Stimulated activated CD8-positive, alpha-beta memory T cell treated with anti-CD3 and anti-CD28 coated beads, Interleukin-4, amount 100 ng/mL, for 24 hours (primary cell): ENCODE results near the gene ART4.
A peak's percentile ranks its signal among the peaks of the same experiment; 100 is the strongest.

ENCODE experiments used
- DNase-seq: peaks from one replicate; pipeline ENCODE4 v3.0.0-alpha.2; 2020; ENCODE audit warnings: low read depth

ART4 gene, protein sequence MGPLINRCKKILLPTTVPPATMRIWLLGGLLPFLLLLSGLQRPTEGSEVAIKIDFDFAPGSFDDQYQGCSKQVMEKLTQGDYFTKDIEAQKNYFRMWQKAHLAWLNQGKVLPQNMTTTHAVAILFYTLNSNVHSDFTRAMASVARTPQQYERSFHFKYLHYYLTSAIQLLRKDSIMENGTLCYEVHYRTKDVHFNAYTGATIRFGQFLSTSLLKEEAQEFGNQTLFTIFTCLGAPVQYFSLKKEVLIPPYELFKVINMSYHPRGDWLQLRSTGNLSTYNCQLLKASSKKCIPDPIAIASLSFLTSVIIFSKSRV

DNA sequence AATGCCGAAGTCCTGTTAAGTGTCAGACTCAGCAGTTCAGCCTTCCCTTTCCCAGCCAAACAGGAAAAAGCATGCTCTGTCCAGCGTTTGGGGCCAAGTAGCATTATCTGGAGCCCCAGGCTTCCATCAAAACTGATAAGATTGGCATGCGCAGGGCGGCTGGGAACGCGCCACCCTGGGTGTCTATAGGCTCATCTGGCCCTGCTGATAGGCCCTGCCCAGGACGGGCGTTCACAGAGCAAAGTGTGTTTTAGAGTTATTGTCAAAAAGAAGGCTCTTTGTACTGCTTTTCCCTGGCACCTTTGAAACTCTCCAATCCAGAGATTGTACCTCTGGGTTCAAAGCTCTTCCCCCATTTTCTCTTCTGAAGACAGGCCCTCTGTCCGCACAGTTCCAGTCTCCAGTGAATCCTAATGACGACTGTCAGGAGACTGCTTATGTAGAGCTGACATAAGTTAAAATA is at the start of gene ART4:
Gene ART4 (minus strand): TSS at position 102 of the 463 bp plus-strand sequence. CDS start 413 bp downstream, outside the sequence.
- DNase-seq, result no peak

DNA sequence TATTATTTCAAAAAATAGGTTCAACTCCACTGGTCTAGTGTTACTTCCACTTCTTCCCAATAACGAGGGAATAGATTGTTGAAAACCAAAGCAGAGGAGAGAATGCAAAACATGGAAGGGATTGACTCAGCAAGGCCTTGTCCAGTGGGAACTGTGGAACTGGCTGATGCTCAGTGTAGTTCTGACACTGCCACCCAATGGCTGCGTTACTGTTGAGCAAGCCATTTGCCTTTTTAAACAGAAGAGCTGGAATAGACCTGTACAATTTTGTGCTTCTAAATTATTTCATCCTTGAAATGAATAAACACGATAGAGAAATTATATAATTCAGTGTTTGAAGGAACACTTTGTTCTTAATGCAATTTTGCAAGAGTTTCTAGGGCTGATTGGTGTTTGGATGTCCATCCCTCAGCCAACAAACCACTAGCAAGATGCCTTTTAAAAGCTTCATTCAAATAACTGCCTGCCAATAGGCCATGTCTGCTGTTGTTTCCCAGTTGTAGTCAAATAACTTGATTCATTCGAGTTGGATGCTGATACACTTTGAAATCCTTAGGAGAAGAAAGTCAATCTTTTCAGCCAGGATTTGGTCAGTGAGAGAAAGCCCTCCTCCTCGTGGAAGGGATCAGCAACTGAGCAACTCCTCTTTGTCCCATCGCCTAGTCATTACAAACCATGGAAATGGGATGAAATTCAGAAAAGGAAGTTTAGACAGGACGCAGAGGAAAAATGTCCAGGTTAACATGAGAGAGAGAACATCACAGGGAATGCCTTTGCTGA is 49.6 kb upstream of the ART4 start:
- no peak for DNase-seq

DNA sequence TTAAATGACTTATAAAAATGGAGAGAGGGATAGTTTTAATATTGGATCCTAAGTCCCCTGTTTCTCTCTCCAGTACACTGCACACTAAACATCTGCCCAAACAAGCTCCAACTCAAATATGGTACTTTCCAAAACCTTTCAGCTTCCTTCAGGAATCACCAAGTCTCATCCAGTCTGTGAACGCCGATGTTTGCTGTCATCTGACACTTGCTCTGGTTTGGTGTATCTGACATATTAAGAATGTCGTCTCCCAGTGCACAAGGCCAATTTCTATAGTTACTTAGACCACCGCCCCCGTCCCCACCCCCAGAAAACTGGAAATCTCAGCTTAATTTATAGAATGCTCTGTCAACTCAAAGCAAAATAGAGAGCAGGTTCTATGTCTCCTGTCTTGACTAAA is 47.4 kb upstream of the ART4 start:
- DNase-seq, result no peak

DNA sequence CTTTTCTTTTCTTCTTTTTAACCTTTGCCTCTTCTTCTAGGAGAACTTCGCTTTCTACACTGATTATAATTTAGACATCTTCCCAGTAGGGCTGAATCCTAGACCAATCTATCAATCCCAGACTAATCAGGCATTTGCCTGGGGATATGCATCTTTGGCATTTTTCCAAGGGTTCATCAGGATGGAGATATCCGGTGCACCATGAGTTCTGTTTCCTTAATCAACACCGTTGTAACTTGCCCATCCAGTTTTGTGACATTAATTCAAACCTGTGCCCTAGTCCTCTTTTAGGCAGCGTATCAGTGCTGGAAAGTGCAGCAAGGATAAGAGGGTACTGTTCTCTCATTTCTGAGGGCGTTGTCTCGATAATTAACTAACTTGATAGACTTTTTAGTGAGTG is 42.9 kb upstream of the ART4 start:
- DNase-seq, result no peak

DNA sequence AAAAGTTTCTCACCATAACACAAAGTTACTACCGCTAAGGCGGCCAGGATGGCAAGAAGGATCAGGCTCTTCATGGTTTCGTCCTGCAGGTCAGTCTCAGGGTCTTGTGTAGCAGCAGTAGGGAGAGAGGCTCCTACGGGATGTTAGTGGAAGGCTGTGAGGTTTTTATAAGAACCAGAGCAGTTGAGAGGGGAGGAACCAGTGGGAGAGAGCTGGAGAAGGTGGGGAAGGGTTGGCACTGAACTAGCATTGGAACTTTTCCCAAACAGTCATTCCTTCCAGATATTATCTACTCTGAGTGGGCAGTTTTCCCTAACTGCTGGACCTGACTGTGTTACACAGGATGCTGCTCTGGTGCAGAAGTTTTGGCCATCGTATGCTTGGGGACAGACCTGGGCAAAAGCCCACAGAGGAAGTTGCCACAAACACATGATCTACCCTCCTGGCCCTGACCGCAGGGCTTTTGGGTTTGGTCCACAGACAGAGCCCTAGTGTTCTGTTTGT is 42.4 kb upstream of the ART4 start, which contains the start of gene MGP:
Gene MGP (minus strand): TSS at position 137 of the 504 bp plus-strand sequence. CDS start 63 bp downstream, at position 74.
- DNase-seq, result no peak

DNA sequence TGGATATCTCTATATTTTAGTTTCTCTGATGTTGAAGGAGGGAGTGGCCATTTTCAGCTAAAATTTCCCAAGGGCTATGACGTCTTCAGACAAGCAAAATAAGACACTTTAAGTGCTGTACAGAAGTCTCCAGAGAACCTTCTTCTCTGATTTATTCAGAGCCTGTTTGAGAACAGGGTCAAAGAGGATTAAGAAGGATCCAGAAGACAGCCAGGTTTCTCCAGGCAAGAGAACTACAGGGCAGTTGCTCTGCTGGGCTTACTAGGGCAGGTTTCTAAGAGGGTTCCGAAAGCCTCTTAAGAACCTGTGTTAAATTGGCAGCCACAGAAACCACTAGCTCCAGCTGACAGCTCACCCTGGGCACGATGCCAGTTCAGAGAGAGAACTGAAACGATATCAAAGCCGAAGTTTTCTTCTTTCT is 41.1 kb upstream of the ART4 start:
- DNase-seq, result peak; percentile 57

DNA sequence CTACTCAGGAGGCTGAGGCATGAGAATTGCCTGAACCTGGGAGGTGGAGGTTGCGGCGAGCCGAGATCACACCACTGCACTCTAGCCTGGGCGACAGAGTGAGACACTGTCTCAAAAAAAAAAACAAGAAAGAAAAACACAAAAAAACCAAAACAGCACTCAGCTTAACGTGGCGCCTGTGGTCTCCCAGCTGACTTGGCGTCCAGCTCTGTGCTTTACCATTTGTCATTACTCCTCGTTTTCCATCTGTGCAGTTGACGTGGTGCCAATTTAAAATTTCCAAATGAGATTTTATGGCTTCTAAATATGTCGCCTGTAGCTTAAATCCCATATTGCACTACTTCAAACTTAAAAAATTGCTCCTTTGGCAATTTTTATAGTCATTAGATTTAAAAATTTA is 40.4 kb upstream of the ART4 start:
- DNase-seq, result no peak

DNA sequence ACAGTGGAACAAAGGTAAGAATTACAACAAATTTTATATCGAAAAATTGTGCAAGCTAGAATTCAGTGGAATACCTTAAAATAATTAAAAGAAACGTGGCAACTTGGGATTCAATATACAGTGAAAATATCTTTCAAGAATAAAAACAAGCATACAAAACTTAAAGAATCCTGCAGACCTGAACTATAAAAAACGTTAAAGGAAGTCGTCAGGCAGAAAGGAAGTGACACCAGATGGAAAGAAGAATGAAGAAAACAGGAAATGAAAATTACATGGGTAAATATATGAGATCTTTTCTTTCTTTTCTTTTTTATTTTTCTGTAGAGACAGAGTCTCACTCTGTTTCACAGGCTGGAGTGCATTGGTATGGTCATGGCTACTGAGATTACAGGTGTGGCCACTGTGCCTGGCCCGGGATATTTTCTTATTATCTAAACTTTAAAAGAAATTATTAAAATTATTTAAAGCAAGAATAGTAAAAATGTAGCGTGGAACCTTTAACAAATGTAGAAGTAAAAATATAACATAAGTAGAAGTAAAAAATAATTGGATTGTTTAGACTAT is 37.6 kb upstream of the ART4 start:
- DNase-seq, result no peak

DNA sequence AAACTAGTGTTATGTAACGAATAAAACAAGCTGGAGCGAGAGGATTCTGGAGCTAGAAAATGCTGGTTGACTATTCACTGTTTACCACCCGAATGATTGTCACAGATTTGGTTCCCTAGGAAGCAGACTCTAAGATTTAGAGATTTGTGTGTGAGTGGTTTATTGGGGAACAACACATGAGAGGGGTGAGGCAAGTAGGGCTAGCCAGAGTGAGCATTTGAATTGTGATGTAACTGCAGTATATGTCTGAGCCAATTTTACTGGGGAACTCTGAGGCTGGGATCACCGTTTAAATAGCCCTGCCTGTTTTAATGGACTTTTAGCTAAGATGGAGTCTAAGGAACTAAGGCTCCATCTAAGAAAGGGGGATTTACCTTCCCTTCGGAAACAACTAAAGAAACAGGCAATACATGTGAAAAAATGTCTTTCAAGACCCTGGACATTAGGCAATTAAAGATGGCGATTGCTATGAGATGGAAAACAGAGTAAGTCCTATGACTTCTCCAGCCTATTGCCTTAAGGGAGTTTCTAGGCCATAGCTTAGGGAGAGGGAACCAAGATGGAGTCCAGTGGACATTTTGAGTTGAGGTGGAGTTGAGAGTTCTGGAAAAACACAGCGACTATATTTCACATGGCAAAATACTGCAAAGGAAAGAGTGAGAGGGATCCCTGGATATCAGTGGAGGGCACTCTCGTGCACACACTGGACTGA is 36.1 kb upstream of the ART4 start:
- no peak for DNase-seq

DNA sequence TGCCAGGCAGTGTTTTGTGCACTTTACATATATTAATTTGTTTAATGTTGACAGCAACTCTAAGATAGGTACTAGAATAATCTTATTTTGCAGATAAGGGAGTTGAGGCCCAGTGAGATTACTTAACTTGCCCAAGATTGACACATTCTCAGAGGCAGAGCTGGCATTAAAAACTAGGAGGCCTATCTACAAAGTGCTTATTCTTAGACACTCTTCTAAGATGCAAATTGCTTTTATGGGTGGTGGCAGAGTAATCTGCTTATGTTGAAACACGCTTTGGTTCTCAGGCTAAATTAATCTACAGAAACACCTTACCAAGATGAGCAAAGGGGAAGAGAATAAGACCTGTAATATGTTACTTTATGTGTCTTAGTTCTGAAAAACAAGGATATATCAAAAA is 35.2 kb upstream of the ART4 start:
- no peak for DNase-seq

DNA sequence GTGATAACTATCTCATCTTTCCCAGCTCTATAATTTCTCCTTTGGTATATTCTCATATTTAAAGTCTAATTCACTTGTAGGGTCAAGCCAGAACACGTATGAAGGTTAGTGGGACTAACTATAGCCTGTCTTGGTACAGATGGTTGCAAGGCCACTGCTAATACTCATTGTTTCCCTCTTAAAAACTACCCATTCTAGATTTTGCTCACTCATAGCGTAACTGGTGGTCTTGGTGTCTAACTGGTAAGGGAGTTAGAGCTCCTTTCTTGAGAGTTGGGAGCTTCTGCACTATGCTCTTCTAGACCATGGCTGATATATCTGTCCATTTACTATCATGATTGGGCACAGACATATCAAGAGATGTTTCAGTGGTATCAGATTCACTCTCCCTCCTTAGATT is 33.5 kb upstream of the ART4 start:
- no peak for DNase-seq

DNA sequence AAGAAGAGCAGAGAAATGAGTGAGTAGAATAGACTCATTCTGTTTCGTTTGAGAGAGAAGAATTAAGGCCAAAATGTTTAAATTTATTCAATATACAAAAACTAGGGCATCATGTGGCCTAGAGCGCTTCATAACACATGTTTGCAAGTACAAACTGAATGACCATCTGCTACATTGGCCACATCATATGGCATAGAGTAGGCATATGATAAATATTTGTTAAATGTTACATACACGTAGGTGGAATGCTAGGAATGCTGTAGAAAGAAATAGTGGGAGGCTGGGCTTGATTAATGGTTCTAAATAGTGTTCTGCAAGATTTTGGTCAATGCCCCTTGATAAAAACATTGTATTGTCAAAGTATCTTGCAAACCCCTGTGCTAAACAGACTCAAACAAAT is 31.6 kb upstream of the ART4 start:
- DNase-seq, result no peak

DNA sequence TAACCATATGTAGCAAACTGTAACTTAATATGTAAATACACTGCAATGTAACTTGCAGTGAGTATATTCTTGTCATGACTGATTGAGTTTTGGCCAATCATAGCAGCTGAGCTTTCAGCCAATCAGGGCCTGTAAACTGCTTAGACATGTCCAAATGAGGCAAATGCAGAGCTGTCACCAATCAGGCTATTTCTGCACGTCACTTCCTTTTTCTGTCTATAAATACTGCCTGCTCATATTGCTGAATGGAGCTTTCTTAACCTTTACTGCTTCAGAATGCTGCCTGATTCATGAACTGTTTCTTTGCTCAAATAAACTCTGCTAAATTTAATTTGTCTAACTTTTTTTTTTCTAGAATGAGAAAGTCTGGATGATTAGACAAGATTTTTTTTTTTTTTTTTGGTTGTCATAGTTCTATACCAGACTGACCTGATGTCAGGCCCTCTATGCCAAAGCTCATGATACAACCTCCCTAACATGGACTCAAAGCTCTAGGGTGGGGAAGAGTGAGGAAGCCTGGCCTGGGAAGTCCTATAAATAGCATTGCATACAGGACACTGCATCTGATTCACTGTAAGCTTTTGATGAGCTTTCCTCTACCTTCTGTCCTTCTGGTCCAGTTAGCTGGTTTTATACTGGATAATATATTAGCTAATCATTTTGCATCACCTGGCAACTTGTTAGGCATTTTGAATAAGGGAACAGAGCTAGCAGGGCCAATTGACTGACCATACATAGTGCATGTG is 30.3 kb upstream of the ART4 start:
- no peak for DNase-seq

DNA sequence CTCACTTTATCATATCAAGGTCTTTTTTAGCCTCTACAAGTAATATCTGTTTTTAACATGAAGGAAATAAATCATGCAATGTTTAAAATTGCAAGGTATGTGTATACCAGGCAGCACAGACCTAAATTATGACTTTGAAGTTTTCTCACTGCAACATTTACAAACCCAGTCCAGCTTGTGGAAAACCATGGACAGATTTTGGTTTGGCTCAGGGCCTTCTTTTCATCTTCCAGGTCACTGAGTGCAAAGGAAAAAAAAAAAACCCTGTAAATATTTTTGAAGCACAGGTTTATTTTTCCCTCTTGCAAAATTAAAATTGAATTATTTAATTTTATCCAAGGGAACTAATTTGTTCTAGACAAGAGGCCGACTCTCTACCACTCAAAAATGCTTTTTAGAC is 28.6 kb upstream of the ART4 start:
- no peak for DNase-seq

DNA sequence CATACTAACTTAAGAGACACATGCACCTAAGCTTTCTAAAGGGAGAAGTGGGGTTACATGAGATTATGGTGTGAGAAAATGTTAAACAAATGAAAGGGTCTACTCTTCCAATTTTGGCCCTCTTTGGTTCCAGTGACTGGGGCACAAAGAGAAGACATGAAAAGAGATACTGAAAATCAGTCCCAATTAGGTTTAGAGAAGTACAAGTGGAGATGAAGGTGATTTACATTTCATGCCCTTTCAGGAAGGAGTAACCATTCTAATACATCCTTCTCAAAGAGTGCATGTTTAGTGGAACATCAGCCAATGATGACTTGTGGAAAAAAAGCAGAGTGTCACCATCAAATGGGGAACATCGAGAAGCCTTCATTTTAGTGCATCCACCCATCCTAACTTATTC is 27.9 kb upstream of the ART4 start:
- no peak for DNase-seq

DNA sequence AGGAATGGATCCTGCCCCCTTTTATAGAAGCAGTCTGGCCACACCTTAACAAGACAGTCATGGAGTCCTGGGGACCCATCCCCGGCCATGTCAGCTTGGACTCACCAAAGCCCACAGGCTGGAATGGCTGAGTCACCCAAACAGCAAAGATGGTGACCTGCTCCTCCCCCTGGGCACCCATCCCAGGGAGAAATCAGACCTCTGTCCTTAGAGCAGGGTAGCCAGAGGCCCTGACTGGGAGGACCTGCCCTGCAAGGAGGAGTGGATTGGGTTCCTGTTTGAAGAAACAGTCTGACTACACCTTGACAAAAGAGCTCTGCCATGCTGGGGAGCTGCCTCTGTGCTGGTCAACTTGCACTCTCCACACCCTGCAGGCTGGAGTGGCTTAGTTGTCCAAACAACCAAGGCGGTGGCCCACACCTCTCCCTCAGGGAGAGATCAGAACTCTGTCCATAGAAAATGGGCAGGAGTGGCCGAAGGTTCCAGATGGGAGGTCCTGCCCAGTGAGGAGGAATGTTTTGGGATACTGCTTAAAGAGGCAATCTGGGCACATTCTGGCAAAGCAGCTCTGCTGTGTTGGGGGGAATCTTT is 25.7 kb upstream of the ART4 start:
- DNase-seq, result no peak

DNA sequence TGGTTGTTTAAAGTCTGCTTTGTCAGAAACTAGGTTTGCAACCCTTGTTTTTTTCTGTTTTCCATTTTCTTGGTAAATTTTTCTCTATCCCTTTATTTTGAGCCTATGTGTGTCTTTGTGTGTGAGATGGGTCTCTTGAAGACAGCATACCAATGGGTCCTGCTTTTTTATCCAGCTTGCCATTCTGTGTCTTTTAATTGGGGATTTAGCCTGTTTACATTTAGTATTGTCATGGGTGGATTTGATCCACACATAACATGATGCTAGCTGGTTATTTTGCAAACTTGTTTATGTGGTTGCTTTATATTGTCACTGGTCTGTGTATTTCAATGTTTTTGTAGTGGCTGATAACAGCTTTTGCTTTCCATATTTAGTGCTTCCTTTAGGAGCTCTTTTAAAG is 17.2 kb upstream of the ART4 start:
- no peak for DNase-seq

DNA sequence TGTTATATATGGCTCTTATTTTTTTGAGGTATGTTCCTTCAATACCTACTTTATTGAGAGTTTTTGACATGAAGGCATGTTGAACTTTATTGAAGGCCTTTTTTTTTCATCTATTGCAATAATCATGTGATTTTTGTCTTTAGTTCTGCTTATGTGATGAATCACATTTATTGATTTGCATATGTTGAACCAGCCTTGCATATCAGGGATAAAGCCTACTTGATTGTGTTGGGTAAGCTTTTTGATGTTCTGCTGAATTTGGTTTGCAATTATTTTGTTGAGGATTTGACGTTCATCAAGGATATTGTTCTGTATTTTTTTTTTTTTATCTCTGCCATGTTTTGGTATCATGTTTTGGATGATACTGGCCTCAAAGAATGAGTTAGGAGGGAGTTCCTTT is 15.2 kb upstream of the ART4 start:
- no peak for DNase-seq

DNA sequence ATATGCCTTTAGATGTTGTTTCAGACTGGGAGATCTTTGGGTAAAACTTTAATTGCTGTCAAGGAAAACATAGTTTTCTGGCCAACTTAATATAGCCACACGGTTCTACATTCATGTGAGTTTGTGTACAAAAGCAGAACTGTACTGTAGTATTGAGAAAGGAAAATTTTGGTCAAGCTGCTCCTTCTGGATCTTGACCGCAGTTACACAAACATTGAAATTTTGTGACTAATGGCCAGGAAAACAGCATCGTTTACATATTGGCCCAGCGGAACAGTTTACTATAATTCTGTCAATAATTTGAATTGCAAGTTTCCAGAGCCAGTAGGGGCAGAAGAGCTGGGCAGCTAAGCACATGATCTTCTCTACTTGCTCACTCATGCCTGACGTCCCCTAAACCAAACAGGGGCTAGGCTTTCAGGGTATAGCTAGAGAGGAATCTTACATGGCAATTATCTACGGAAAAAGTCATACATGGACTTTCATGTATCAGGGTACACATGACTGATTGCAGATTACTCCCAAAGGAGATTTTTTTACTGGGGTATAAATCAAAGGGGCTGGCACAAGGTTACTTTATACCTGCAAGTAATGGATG is 11.4 kb upstream of the ART4 start:
- no peak for DNase-seq

DNA sequence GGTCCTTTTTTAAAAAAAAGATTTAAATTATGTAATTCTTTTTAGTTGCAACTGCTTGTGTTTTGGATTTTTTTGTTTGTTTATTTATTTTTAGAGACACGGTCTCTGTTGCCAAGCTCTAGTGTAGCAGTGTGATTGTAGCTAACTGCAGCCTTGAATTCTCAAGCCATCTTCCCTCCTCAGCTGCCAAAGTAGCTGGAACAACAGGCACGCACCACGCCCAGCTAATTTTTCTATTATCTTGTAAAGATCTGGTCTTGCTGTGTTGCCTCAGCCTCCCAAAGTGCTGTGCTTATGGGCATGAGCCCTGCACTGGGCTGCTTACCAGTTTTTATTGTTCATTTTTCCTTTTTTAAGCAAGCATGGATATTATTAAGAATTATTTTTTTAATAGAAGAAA is 10.6 kb upstream of the ART4 start:
- no peak for DNase-seq

DNA sequence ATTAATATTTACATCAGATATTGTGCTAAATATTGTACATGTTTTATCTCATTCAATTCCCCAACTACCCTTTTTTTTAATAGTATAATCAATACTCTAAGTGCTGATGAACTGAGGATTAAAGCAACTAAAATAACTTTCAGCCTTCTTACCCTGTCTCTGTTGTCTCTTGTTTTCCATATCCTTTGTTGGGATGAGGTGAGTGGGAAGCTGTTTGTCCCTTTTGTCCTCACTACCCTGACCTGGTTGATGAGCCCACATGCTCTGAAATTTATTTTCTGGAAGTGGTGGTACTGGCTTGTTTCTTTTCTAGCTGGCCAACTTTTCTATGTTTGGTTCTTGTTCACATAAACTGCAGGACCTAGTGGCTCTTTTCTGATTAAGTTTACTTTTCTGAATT is 9.6 kb upstream of the ART4 start:
- DNase-seq, result no peak
